SK-N-SH (cell line): ENCODE results near the gene MEIOC. TPM values are rescaled to one million over a fixed set of nuclear protein-coding genes. Genes with fewer than 3 reads are reported as not detected.
"Not testable (repeated sequence)": the region's sequence is repeated elsewhere in the genome, so short reads cannot be mapped to it uniquely, and the experiment has no call there.

Source experiments
- CTCF ChIA-PET: fragments of 300-600, 350-600 bp; formaldehyde crosslinking; extraction: SDS; loops from one replicate; lab custom pipeline; 2021; lab: Yijun Ruan, JAX
- POLR2A ChIA-PET: fragments of 350-600 bp; sonication (Branson Sonifier 250); formaldehyde crosslinking; extraction: SDS; loops from one replicate; lab custom pipeline; 2020; ENCODE audit warnings: antibody characterized with exemption, inconsistent platforms; lab: Yijun Ruan, JAX
- DNase-seq: peaks from one replicate; pipeline ENCODE4 v3.0.0; 2012
- H2AFZ ChIP-seq: fragments of 200-600 bp; sonication (generic); 2 replicates; pipeline ENCODE4 v1.8.1; 2016; ENCODE audit warnings: antibody characterized with exemption, mild to moderate bottlenecking, low read depth
- H3F3A ChIP-seq: fragments of 200-600 bp; sonication (generic); replicated peaks from 2 replicates; pipeline ENCODE3; 2016; ENCODE audit warnings: antibody characterized with exemption, mild to moderate bottlenecking; ENCODE audit not compliant: insufficient read depth
- H3K27ac ChIP-seq, 2 experiments: fragments of 200-500 bp in 1 of 2; fragments of 200-600 bp in 1 of 2; sonication (Bioruptor generic) in 1 of 2; sonication (generic), shearing (Covaris generic) in 1 of 2; 2 replicates each; pipeline versions ENCODE4 v1.5.1 to v1.6.1; 2014 to 2016; ENCODE audit warnings: low read depth in 2 of 2, inconsistent platforms in 1 of 2, low read length in 1 of 2, mild to moderate bottlenecking in 1 of 2, mixed read lengths in 1 of 2
- H3K27me3 ChIP-seq: fragments of 200-600 bp; sonication (generic), shearing (Covaris generic); 2 replicates; pipeline ENCODE4 v1.6.1; 2016; ENCODE audit warnings: mixed run types; ENCODE audit not compliant: insufficient read depth
- H3K36me3 ChIP-seq, 2 experiments: fragments of 200-500 bp in 1 of 2; fragments of 200-600 bp in 1 of 2; sonication (Bioruptor generic) in 1 of 2; sonication (generic) in 1 of 2; replicated peaks in 1 of 2; 2 replicates each; pipeline versions ENCODE3 to v1.5.1; 2014 to 2016; ENCODE audit warnings: low read length in 1 of 2, mild to moderate bottlenecking in 1 of 2; ENCODE audit not compliant: insufficient read depth in 2 of 2, control insufficient read depth in 1 of 2
- H3K4me1 ChIP-seq, 2 experiments: fragments of 200-500 bp in 1 of 2; fragments of 200-600 bp in 1 of 2; sonication (Bioruptor generic) in 1 of 2; sonication (generic), shearing (Covaris generic) in 1 of 2; 2 replicates each; pipeline versions ENCODE4 v1.5.1 to v1.6.1; 2014 to 2016; ENCODE audit warnings: low read depth in 1 of 2, low read length in 1 of 2, mixed run types in 1 of 2; ENCODE audit not compliant: insufficient read depth in 2 of 2, control insufficient read depth in 1 of 2
- H3K4me2 ChIP-seq: fragments of 200-600 bp; sonication (generic), shearing (Covaris generic); 2 replicates; pipeline ENCODE4 v1.6.1; 2017; ENCODE audit warnings: mixed run types
- H3K4me3 ChIP-seq, 2 experiments: fragments of 200-500 bp in 1 of 2; fragments of 200-600 bp in 1 of 2; sonication (Bioruptor generic) in 1 of 2; sonication (generic), shearing (Covaris generic) in 1 of 2; 2 replicates each; pipeline versions ENCODE4 v1.5.1 to v1.8.1; 2014 to 2016; ENCODE audit warnings: low read depth in 2 of 2, inconsistent platforms in 1 of 2, low read length in 1 of 2, mild to moderate bottlenecking in 1 of 2, mixed read lengths in 1 of 2, moderate library complexity in 1 of 2
- H3K79me2 ChIP-seq: fragments of 200-600 bp; sonication (generic); 2 replicates; pipeline ENCODE4 v1.8.1; 2017; ENCODE audit warnings: mild to moderate bottlenecking; ENCODE audit not compliant: insufficient read depth
- H3K9ac ChIP-seq: fragments of 200-600 bp; sonication (generic); 2 replicates; pipeline ENCODE4 v1.6.1; 2017; ENCODE audit warnings: mixed run types
- H3K9me2 ChIP-seq: fragments of 200-600 bp; sonication (generic); 2 replicates; pipeline ENCODE4 v1.6.1; 2017; ENCODE audit warnings: mixed run types
- H3K9me3 ChIP-seq: fragments of 200-600 bp; sonication (generic); 2 replicates; pipeline ENCODE4 v1.6.1; 2017; ENCODE audit warnings: mixed run types, mild to moderate bottlenecking, moderate library complexity
- H4K20me1 ChIP-seq: fragments of 200-600 bp; sonication (generic); 2 replicates; pipeline ENCODE4 v1.6.1; 2017; ENCODE audit warnings: mild to moderate bottlenecking, mixed run types; ENCODE audit not compliant: insufficient read depth
- EZH2phosphoT487 ChIP-seq: fragments of 200-600 bp; sonication (generic); IDR thresholded peaks from 2 replicates; pipeline ENCODE4 v1.6.1; 2017; ENCODE audit warnings: low read depth, mixed run types, mild to moderate bottlenecking, antibody characterized with exemption, moderate library complexity, borderline replicate concordance
- WGBS: methylation state at CpG from one replicate; pipeline ENCODE4 v1.1.6; 2017; ENCODE audit warnings: low lambda C conversion rate; 5-methylcytosine and 5-hydroxymethylcytosine counted together
- polyA plus RNA-seq, 3 experiments: library from polyadenylated mRNA; depleted of rRNA; stranded (reverse); fragments of >200 nt; gene quantifications; 2 replicates each; pipeline ENCODE4 v1.2.3, GENCODE V29; 2012
- TF ChIP-seq, protein P1 (sequence below): fragments of 200-600 bp; sonication (generic); IDR thresholded peaks from 2 replicates; pipeline ENCODE4 v1.6.1; 2017; ENCODE audit warnings: antibody characterized with exemption, mild to moderate bottlenecking, moderate library complexity
- TF ChIP-seq, protein P2 (sequence below): IDR thresholded peaks from 2 replicates; pipeline ENCODE4 v1.6.1; 2012; ENCODE audit warnings: mild to moderate bottlenecking, low read depth, low read length, moderate library complexity

Gene MEIOC
- polyA plus RNA-seq, 1 of the 3 experiments (the other 2 are of a cell fraction): 1.3 TPM

DNA sequence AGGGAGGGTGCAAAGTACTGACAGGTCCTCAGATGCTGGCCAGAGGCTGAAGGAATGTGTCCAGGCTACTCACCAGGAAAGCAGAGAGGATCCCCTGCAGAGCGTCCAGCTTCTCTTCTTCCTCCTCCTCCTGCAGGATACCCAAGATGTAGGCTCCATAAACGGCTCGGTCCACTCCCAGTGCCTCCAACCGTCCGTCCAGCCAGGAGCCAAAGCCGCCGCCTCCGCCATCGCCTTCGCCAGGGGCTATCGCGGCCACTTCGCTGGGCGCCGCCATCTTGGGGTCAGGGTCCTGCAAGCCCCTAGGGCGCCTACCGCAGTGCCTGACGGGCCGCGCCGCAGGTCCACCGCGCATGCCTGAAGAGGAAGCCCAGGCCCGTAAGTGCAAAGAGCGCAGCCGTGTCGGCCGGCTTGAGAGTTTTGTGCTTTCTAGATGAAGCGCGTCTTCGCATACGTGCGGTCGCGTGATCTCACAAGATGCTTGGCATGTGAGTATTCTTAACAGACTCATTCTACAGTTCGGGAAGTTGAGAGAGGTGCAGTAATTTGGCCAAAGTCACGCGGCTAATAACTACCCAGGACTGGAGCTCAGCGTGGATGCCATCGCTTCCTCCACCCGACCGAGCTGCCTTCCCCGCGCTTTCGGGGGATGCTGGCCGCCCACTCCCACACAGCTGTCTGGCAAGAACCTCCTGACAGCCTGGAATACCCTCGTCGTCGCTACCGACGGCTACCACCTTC lies 33.4 kb downstream of the MEIOC start, which contains the start of gene CCDC43 (continued):
- TF ChIP-seq, protein P1, sequence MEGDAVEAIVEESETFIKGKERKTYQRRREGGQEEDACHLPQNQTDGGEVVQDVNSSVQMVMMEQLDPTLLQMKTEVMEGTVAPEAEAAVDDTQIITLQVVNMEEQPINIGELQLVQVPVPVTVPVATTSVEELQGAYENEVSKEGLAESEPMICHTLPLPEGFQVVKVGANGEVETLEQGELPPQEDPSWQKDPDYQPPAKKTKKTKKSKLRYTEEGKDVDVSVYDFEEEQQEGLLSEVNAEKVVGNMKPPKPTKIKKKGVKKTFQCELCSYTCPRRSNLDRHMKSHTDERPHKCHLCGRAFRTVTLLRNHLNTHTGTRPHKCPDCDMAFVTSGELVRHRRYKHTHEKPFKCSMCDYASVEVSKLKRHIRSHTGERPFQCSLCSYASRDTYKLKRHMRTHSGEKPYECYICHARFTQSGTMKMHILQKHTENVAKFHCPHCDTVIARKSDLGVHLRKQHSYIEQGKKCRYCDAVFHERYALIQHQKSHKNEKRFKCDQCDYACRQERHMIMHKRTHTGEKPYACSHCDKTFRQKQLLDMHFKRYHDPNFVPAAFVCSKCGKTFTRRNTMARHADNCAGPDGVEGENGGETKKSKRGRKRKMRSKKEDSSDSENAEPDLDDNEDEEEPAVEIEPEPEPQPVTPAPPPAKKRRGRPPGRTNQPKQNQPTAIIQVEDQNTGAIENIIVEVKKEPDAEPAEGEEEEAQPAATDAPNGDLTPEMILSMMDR: no peak
- TF ChIP-seq EZH2phosphoT487: no peak
- TF ChIP-seq, protein P2, sequence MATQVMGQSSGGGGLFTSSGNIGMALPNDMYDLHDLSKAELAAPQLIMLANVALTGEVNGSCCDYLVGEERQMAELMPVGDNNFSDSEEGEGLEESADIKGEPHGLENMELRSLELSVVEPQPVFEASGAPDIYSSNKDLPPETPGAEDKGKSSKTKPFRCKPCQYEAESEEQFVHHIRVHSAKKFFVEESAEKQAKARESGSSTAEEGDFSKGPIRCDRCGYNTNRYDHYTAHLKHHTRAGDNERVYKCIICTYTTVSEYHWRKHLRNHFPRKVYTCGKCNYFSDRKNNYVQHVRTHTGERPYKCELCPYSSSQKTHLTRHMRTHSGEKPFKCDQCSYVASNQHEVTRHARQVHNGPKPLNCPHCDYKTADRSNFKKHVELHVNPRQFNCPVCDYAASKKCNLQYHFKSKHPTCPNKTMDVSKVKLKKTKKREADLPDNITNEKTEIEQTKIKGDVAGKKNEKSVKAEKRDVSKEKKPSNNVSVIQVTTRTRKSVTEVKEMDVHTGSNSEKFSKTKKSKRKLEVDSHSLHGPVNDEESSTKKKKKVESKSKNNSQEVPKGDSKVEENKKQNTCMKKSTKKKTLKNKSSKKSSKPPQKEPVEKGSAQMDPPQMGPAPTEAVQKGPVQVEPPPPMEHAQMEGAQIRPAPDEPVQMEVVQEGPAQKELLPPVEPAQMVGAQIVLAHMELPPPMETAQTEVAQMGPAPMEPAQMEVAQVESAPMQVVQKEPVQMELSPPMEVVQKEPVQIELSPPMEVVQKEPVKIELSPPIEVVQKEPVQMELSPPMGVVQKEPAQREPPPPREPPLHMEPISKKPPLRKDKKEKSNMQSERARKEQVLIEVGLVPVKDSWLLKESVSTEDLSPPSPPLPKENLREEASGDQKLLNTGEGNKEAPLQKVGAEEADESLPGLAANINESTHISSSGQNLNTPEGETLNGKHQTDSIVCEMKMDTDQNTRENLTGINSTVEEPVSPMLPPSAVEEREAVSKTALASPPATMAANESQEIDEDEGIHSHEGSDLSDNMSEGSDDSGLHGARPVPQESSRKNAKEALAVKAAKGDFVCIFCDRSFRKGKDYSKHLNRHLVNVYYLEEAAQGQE: peak; percentile 26; the same call in 1 of the 2 replicates
- TF ChIP-seq, all 33 proteins: peak for 11

DNA sequence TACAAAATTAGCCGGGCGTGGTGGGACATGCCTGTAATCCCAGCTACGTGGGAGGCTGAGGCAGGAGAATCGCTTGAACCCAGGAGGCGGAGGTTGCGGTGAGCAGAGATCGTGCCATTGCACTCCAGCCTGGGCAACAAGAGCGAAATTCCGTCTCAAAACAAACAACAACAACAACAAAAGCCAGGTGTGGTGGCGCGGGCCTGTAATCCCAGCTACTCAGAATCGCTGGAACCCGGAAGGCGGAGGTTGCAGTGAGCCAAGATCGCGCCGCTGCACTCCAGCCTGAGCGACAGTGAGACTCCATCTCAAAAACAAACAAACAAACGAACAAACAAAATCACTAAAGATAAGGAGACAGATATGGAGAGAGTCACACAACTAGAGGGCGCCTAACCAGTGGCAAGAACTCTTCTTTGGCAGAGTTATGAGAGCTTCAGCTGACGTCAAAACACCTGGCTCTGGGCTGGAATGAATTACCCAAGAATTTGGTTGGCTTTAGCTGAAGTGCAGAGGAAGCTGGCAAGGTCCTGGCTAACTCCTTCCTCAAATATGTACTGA lies 34.6 kb downstream of the MEIOC start:
- H3K9me3 ChIP-seq, H3F3A ChIP-seq: not testable (repeated sequence)
- TF ChIP-seq, protein P1: peak; percentile 22; the same call in 1 of the 2 replicates
- TF ChIP-seq, all 33 proteins: peak for 1; not testable (repeated sequence) for 32
- H3K36me3 ChIP-seq, POLR2A ChIA-PET, DNase-seq, H4K20me1 ChIP-seq, H3K4me1 ChIP-seq, H3K9ac ChIP-seq, H3K9me2 ChIP-seq, H3K27me3 ChIP-seq: not testable (repeated sequence)
- 90% methylated on average over 21 of the region's 21 CpGs for WGBS
- Histone ChIP-seq H3K4me3 (peak overlapping the region; percentile 78 to 84; a peak in 2 of 4 replicates), H3K27ac (peak overlapping the region; percentile 78 to 87; a peak in 3 of 4 replicates), H3K79me2 (peaks cover 36% of the 10 kb centered on the region), H3K4me2 (peak overlapping the region; percentile 92), H2AFZ (peak overlapping the region; percentile 94; the same call in 1 of the 2 replicates)
- CTCF ChIA-PET: interaction anchor here (0.6 to 1.4 kb wide), 6 partner anchors 10 to 296 kb away, joined by 3 to 4 read pairs (median 3); no protein-coding TSS in a partner anchor
